GM18502 (cell line): ENCODE measurements around the gene INPP4A.

Experiments used
- ATAC-seq: cut with Tn5 transposase; IDR thresholded peaks from one replicate; pipeline ENCODE4 v1.9.1; 2021; ENCODE audit warnings: mild to moderate bottlenecking; ENCODE audit not compliant: unreplicated experiment, poor library complexity

The INPP4A gene

DNA sequence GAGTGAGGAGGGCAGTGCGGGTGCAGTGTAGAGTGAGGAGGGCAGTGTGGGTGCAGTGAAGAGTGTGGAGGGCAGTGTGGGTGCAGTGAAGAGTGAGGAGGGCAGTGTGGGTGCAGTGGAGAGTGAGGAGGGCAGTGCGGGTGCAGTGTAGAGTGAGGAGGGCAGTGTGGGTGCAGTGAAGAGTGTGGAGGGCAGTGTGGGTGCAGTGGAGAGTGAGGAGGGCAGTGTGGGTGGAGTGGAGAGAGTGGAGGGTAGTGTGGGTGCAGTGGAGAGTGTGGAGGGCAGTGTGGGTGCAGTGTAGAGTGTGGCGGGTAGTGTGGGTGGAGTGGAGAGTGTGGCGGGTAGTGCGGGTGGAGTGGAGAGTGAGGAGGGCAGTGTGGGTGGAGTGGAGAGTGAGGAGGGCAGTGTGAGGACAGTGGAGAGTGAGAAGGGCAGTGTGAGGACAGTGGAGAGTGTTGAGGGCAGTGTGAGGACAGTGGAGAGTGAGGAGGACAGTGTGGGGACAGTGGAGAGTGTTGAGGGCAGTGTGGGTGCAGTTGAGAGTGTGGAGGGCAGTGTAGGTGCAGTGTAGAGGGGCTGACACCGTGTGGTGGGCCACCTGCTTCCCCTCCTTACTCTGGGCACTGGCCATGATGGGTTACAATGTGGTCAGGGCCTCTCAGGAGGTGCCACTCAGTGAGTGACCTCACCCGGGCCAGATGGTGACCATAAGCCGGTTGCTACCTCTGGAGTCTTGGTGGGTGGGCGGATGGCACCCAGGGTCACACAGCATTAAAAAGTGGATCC, 28.5 kb downstream of the INPP4A start:
- no peak for ATAC-seq

DNA sequence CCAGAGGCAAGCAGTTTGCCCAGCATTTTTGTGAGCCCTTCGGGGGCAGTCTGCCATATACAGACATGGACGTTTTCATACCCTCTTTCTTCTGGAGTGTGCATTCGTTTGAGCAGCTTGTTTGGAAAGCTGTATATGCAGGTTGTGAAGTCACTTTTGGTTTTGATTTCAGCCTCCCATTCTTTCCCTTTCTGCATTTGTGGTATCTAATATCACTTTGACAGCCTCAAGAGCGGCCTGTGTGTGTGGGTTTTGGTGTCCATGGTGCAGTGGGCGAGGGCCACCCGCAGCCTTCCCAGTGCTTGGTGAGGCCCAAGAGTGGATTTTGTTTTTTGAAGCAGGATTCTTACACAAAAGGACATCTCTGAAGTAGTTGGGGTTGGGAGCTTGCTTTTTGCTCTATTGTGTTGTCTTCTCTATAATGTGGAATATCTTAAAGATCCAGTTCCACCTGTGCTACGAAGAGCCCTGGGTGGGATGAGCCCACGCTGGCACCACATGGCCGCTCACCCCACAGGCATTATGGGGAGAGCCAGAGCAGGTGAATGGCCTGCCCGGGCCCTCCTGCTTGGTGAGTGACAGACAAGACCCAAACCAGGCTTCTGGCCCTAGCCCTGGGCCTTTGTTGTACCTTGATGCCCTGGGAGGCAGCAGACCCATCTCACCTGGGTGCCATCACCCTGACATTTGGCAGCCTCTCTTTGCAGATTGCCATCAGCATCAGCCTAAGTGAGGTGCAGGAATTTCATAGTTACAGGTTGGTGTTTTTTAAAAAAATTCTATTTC, 29.5 kb downstream of the INPP4A start:
- ATAC-seq: peak; percentile 40

DNA sequence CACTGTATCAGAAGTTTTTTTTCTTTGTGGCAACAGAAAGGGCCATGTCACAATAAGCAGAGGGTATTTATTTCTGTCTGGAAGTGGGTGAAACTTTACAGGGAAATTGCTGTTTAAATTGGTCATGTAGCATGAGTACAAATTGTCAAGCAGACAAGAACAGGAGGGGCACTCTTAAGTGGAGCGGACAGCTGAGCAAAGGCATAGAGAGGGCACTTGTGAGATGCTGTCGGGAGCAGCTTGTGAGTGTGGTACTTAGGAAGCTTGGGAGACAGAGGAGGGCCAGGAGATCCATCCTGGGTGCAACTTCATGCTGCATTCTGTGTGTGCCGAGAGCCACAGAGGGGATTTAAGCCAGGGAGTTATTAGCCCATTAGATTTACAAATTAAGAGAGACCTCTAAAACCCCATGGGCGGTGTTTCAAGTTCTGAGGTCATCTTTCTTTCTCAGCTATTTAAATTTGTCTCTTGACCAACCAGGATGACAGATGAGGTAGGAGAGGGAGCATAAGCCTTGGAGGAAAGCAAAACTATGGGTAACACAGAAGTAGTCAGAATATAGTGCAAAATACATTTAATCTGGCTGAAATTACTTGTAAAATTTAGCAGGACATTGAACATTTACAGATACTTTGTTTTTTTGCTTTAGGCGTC, 30.4 kb downstream of the INPP4A start:
- no peak for ATAC-seq

DNA sequence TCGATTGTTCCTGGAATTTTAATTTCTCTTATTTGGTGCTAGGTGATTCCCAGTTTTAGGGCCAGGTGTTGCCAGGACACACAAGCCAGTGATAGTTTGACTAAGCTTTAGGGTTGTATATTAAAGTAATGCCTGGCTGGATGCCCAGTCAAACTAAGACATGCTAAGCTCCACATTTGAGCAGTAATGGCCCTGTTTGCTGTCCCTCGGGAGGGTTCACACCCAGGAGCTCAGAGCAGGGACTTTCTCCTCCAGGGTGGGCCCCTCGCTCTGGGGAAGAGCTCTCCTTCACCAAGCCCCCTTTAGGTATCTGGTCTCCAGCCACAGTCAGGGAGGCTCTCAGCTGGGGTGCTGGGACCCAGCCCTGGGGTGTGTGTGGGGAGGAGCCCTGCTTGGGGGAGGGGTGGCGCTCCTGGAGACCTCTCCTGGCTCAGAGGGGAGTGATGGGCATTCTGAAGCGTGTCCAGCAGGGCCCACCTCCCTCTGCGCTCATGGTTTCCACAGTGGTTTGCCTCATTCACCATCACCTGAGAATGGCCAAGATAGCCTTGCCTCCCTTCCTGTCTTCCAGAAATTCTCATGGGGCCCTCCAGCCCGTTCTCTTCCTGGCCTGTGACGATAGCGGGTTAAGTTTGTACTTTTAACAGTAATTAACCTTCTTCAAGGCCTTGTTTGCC, 31.7 kb downstream of the INPP4A start:
- peak; percentile 38 for ATAC-seq

DNA sequence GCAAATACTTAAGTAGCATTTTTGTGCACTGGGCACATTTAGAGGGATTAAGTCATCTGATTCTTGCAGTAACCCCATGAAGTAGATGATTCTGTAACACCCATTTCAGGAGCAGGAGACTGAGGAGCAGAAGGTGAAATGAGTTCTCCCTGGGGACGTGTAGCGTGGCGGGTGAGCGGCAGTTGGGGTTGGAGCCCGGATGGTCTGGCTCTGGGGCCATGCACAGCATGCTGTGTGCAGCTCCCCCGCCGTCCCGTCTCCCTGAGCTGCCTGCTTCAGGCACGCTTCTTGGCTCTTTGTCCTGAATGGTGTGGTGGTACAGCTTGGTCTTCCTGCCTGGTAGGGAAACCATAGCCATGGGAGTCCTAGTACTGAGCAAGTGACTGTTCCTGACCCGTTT, 32.4 kb downstream of the INPP4A start:
- no peak for ATAC-seq

DNA sequence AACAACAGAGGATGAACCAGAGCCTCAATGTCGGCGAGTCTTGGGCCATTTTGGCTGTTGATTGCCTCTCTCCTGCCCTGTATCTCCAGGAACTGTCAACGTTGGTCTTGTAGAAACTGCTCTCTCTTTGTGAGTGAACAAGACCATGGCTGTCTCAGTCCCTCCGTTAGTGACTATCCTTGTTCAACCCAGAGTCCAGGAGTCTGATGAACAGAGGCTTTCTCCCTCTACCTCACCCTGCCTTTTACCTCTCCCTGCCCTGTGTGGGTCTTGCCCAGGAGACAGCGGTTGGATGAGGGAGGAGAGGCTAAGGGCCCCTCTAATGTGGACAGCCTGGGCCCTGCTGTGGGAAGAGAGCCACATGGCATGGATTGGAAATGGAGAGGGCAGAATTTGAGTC, 32.8 kb downstream of the INPP4A start:
- no peak for ATAC-seq

DNA sequence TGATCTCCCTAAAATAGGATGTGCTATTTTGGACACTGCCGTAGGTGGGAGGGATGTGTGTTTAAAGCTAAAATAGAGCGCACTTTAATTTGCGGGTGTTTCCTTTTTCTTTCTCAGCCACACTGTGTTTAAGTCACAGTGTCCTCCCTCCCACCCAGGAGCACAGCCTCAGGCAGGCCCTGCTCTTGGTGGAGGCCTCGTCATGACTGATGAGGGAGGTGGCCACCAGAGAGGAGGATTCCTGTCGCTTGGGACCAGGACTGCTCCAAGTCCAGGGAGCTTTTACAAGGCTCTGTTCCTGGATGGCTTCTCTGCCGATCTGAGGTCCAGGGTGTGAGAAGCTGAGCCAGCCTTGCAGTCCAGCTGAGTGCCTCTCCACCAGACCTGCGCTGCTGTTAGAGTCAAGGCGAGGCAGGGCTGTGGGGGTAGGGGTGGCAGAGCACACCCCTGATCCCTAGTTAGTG, 33.5 kb downstream of the INPP4A start:
- ATAC-seq: no peak

DNA sequence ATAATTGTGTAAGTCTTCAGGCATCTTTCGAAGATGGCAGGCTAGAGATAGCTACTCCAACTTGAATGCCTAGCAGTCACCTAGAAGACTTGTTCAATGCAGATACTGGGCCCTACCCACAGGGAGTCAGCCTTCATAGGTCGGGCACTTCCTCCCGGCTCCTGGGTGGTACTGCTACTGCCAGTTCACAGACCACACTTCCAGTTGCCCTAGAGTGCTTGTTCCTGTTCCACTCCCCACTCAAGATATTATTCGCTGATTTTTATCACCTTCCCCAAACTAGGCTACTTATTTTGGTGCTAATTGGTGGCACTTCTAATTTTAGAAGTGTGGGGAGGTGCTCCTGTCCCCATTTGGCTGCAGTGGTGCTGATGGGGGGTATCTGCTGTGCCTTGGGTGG, 34.2 kb downstream of the INPP4A start:
- no peak for ATAC-seq

DNA sequence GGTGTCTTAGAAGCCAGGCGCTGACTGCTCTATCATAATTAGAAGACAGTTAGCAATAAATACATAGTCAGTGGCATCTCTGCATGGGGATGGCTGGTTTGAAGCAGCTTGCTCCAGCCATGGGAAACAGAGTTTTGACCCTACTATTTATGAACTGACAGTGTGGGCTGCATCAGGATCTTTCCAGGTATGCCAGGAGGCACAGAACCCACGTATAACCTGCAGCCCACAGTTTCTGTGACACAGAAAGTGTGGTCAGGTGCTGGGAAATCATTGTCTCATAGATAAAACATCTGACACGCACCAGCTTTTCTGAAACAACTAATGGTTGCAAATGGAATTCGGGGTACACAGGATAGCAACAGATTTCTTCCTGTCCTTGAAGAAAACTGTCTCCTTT, 34.7 kb downstream of the INPP4A start:
- no peak for ATAC-seq

DNA sequence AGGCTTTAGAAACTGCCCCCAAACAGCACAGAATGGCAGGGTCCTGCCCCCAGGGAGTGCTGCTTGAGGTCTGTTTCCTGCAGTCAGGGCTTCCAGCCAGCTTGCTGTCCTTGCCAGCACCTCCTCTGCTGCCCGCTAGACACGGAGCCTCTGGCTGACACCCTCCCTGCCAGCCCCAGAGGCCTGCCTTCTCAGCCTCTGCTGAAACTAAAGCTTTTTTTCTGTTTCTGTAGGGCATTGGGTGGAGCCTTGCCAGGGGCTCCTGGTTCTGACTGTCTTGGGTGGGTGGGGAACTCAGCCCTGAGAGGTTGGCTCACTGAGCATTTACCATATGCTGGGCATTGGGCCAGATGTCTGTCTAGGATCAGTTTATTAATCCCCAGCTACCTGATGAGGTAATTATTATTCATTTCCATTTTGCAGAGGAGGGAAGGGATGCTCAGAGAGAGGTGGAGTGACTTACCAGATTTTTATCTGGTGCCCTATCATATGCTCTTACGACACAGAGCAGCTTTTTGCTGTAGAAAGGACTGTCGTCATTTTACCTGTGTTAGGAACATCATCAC, 35.4 kb downstream of the INPP4A start:
- peak; percentile 32 for ATAC-seq

DNA sequence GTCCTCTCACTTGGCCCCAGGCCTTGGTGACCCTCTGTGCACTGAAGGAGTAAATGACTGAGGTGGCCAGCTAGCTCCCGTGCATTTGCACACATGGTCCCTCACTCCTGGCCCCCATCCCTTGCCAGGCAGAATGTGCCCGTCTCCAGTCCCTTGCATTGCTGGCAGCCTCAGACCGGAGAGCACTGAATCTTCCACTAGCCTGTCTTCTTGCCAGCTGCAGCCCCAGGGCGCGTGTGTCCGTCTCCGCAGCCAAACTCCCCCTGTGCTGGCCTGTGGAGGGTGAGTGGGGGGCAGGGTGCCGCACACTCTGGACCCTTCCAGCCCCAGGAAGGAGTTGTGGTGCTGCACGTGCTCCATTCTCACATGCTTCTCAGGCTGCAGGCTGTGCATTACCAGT, 35.9 kb downstream of the INPP4A start:
- ATAC-seq: no peak

DNA sequence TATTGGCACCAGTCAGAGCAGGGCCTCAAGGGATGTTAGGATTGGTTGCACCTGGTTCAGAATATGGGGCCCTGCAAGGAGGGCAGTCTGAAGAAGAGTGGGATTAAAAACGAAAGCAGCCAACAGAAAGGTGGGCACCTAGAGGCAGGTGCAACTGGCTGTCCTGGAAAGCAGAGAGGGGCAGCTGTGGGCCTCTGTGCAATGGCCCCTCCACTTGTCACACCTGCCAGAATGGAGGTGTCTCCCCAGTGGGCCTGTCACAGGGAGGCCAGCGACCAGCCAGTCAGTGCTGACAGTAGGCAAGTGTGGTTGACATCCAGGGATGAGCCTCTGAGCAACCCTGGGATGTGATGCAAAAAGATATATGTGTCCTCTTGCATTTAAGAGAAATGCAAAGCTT, 37.7 kb downstream of the INPP4A start:
- no peak for ATAC-seq

DNA sequence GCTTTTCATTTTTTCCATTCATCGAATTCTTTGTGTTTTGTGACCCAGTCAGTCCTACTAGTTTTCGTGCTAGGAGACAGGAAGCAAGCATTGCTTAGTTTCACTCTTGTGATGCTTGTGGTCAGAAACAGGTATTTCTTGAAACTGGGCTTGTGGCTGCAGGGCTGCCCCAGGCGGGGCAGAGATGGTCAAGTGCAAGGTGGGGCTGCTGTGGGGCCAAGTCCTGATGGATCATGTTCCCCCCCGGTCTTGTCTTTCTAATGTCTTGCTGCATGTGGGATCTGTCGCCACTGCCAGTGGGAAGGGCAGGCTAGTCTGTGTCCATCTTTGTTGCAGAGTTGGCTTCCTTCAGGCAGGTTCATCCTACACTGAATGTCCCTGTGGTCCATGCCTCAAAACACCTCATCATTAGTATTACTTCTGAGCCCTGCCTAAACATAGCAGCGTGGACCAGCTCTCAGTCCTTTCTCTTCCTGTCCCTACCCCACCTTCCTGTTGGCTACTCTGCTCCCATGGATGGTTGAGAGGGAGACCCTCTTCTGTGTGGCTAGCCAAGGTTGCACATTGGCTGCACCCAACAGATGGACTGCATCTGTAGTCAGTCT, 38.7 kb downstream of the INPP4A start:
- peak; percentile 66 for ATAC-seq

DNA sequence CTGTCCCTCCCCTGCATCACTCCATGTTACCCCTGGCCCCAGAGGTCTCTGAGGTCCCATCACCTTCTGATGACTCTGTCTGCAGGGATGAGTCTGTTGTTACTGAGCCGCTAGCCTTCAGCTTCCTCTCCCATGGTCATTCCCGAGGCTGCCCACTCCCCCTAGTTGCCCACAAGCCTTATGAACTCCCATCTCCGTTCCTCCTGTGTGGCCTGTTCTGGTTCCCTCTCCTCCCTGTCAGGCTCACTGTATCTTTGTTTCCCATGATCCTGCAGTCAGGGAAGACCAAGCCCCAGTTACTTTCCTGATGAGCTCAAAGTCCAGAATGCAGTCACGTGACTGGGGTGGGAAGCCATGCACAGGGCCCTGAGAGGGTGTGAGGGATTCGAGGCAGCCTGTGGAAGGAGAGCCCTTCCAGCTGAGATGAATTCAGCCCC, 39.5 kb downstream of the INPP4A start:
- ATAC-seq: no peak

DNA sequence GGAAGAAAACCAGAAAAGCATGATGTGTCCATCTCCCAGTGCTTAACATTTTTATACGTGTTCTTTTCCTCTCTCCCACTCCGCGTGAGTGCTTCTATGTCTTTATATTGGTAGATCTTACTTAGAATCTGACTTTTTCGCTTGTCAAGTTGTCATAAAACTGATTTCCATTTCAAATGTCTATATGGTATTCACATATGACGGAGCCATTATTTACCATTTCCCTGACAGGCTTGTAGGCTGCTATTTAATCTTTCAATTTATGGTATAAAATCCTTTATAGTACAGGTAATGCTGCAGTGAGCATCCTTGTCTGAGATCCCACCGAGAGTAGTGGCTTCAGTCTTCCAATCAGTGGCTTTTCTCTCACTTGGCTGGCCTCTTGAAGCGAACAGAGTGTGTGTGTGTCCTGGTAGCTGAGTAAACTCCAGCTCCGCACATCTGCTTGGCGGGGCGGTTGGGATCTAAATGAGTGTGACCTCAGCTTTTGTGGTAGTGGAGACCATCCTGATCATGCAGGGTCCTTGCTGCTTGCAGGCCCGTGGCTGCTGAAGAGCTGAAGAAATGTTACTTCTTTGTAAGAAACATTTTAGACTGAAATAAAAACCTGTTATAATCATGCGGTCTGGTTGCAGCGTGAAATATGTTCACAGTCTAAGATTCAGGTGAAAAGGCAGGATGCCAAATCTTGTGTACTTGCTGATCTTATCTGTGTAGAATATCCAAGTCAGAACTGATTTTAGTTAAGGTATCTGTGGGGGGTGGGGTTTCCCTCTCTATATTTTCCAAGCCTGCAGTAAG, 40.2 kb downstream of the INPP4A start:
- ATAC-seq: no peak

DNA sequence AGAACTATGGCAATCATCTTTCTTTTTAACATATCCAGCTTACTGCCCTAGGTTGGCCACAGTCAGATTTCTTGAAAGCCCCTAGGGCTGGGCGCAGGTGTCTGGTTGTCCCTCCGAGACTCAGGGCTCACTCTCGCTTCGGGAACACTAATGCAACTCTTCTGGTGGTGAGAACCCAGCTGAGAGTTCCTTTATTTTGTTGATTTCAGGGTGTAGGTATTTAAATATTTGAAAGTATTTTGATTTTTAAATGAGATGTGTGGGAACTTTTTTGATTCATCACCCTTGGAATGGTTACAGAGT, 40.7 kb downstream of the INPP4A start:
- no peak for ATAC-seq

DNA sequence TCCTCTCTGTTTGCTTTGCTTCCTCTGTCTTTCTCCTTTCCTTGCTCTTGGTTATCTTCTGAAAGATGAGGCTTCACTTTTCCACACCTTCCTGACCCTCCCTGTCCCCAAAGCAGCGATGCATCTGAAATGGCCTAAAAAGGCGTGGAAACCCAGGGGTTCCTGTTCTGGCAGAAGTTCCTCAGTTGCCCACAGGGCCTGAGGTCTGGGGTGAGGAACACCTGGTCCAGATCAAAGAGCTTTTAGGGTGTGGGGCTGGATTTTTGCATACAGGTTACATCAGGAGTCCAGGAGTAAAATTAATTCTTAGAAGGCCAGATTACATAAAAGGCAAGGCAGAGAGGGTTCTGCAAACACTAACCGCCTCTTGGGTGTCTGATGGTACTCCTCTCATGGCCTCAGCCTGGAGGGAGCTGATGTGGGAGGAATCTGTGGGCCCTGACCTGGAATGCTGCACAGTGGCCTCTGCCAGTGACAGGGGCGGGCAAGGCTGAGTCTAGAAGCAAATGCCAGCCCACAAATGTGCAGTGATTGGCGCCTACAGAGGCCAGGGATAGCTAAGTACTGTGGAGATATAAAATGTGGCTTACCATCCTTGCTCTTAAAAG, 41.8 kb downstream of the INPP4A start:
- no peak for ATAC-seq

DNA sequence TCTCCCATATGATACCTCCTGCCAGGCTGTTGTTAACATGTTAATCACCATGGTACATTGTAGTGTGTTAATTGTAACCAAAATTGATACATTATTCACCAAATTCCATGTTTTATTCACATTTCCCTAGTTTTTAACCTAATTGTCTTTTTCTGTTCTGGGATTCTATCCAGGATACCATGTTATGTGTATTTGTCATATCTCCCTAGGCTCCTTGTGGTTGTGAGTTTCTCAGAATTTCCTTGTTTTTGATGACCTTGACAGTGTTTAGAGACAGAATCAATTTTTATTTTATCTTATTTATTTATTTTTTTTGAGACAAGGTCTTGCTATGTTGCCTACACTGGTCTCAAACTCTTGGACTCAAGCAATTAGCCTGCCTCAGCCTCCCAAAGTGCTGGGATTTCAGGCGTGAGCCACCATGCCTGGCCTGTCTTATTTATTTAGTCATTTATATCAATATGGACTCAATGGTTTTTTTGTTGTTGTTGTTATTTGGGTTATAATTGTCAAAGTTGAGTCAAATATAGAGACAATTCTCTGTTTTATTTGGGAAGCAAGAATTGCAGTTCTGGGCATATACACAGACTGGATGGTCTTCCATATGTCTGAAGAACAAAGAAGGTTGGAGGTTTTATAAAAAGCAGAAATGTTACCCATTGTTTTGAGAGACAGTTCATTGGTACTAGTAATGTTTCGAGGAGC, 42.6 kb downstream of the INPP4A start:
- ATAC-seq: no peak
